ENCODE results near the gene TSKU. TPM values are rescaled to one million over a fixed set of nuclear protein-coding genes. Genes with fewer than 3 reads are reported as not detected.
"Not testable (repeated sequence)": the region's sequence is repeated elsewhere in the genome, so short reads cannot be mapped to it uniquely, and the experiment has no call there.

Gene TSKU, protein sequence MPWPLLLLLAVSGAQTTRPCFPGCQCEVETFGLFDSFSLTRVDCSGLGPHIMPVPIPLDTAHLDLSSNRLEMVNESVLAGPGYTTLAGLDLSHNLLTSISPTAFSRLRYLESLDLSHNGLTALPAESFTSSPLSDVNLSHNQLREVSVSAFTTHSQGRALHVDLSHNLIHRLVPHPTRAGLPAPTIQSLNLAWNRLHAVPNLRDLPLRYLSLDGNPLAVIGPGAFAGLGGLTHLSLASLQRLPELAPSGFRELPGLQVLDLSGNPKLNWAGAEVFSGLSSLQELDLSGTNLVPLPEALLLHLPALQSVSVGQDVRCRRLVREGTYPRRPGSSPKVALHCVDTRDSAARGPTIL
- 18.8 and 28.0 TPM in 2 replicates for total RNA-seq (2012; rRNA removed)

DNA sequence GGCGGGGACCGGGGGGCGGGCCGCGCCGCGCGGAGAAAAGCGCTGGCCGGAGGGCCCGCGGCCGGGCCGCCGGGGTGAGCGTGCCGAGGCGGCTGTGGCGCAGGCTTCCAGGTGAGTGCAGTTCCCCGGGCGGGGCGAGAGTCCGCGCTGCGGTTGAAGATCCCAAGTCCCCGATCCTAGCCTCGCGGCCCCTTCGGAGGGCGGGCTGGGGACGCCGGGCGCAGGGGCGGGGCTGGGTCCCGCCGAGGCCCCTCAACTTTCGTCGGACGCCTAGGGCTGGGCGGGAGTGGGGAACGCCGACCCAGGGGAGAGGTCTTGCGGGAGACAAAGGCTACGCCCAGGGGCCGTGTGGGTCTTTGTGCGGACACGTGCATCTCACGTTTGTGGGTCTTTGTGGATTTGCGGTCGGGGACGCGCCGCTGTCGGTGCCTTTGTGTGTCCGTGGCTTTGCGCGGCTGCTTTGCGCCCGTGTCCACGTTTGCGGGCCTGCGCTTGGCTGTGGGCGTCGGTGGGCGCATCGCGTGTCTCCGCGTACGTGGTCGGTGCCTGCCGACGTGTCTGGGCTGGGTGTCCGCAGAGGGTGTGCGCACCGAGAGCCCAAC, at the start of gene TSKU:
TSS of gene TSKU (plus strand) at position 63 of the 602 bp plus-strand sequence. CDS start 12,261 bp downstream, outside the sequence.
- H3K4me1 ChIP-seq (ENCODE audit: control insufficient read depth, insufficient read depth, low read length) = peaks cover 11% of the 10 kb centered on the region
- H3K9me3 ChIP-seq (replicated peaks; ENCODE audit: low read length) = no peaks in the 10 kb centered on the region
- peaks cover 23% of the 10 kb centered on the region for H3K27me3 ChIP-seq (ENCODE audit: control insufficient read depth, insufficient read depth, low read length)
- no peaks in the 10 kb centered on the region for H3K36me3 ChIP-seq (ENCODE audit: insufficient read depth, low read length)
- H3K4me3 ChIP-seq (ENCODE audit: low read length) = peak within 1 kb of the TSS; percentile 91
- peak within 1 kb of the TSS; percentile 91 for H3K9ac ChIP-seq (ENCODE audit: low read depth, low read length)
- peak within 1 kb of the TSS; percentile 98 for H3K4me2 ChIP-seq (ENCODE audit: low read length)

- peaks cover 71% of the 10 kb centered on the region for H3K27me3 ChIP-seq (ENCODE audit: control insufficient read depth, insufficient read depth, low read length)
- not testable (repeated sequence) for H3K36me3 ChIP-seq (ENCODE audit: insufficient read depth, low read length); H3K9ac ChIP-seq (ENCODE audit: low read depth, low read length); H3K4me1 ChIP-seq (ENCODE audit: control insufficient read depth, insufficient read depth, low read length); H3K4me2 ChIP-seq (ENCODE audit: low read length); H3K9me3 ChIP-seq (replicated peaks; ENCODE audit: low read length); H3K4me3 ChIP-seq (ENCODE audit: low read length)
Measured at GRCh38 chr11:76733906-76734305, 49.2 kb upstream of the TSKU start.

DNA sequence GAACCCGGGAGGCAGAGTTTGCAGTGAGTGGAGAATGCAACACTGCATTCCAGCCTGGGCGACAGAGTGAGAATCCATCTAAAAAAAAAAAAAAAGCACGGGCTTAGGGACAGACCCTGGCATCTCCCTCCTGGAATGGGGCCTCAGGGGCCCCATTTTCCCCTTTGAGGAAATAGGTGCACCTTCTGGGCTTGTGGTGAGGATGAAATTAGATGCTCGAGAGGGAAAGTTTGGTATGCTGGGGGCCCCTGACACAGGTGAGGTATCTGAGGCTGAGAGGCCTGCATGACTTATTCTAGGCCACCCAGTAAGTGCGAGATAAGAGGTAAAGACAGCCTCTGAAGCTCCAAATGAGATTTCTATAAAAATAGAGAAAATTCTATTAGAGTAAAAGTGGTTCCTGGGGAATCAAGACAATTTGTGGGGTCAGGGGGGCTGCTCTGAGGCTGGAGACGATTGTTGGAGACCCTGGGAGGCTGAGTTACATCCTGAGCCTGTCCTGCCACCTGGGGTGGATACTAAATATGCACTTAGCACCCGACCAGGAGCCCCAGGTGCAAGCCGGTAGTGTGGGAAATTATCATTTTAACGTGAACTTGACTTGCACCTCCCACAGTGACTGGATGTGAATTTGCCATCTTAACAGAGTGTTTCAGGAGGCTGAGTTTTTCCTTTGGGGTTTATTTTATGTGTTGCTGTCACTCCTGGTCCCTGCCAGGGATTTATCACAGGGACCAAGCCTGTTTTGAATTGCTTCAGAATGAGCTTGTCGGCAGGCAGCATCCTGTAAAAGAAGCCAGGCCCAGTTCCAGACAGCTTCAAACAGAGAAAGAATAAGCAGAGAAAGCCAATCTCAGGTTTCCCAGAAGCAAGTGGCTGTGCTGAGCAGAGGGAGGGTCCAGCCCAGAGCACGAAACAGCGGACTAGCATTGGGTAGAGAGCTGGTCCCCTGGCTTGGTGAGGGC, 48.4 kb upstream of the TSKU start:
- H3K9ac ChIP-seq (ENCODE audit: low read depth, low read length) = no peak overlapping the region
- no peak overlapping the region for H3K4me3 ChIP-seq (ENCODE audit: low read length)
- H3K4me2 ChIP-seq (ENCODE audit: low read length) = no peak overlapping the region
- H3K36me3 ChIP-seq (ENCODE audit: insufficient read depth, low read length) = no peaks in the 10 kb centered on the region
- no peaks in the 10 kb centered on the region for H3K9me3 ChIP-seq (replicated peaks; ENCODE audit: low read length)
- H3K4me1 ChIP-seq (ENCODE audit: control insufficient read depth, insufficient read depth, low read length) = no peaks in the 10 kb centered on the region
- peaks cover 67% of the 10 kb centered on the region for H3K27me3 ChIP-seq (ENCODE audit: control insufficient read depth, insufficient read depth, low read length)

DNA sequence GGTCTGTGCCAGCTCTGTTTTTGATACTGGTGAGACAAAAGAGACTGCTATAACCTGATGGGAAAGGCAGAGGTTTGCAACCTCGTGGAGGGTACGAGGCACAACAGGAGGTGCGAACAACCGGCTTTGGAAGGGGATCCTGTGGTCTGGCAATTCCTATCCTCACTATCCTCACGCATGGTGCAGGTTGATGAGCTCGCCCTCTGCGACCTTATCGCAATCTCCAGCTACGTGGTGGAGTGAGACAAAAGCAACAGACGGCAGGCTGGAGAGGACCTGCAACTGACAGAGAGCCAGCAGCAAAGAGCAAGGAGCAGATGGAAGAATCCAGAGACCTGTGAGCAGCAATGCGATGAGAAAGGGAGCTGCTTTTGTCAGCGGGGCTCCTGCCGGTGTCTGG, 47.3 kb upstream of the TSKU start:
- Histone ChIP-seq H3K27me3 (ENCODE audit: control insufficient read depth, insufficient read depth, low read length) (peaks cover 68% of the 10 kb centered on the region), H3K36me3 (ENCODE audit: insufficient read depth, low read length) (no peaks in the 10 kb centered on the region)

GRCh38 chr11:76736266-76736665, 46.9 kb upstream of the TSKU start:
- no peaks in the 10 kb centered on the region for H3K4me1 ChIP-seq (ENCODE audit: control insufficient read depth, insufficient read depth, low read length)
- H3K27me3 ChIP-seq (ENCODE audit: control insufficient read depth, insufficient read depth, low read length) = peaks cover 68% of the 10 kb centered on the region
- no peak overlapping the region for H3K9ac ChIP-seq (ENCODE audit: low read depth, low read length)
- no peaks in the 10 kb centered on the region for H3K36me3 ChIP-seq (ENCODE audit: insufficient read depth, low read length)
- H3K4me2 ChIP-seq (ENCODE audit: low read length) = no peak overlapping the region
- H3K4me3 ChIP-seq (ENCODE audit: low read length) = no peak overlapping the region
- H3K9me3 ChIP-seq (replicated peaks; ENCODE audit: low read length) = no peaks in the 10 kb centered on the region

More for the DNA sequence above, 47.3 kb upstream of the TSKU start:
- no peak overlapping the region for H3K4me2 ChIP-seq (ENCODE audit: low read length)
- H3K4me1 ChIP-seq (ENCODE audit: control insufficient read depth, insufficient read depth, low read length) = no peaks in the 10 kb centered on the region
- H3K9me3 ChIP-seq (replicated peaks; ENCODE audit: low read length) = no peaks in the 10 kb centered on the region
- H3K4me3 ChIP-seq (ENCODE audit: low read length) = no peak overlapping the region
- H3K9ac ChIP-seq (ENCODE audit: low read depth, low read length) = no peak overlapping the region

- H3K27me3 ChIP-seq (ENCODE audit: control insufficient read depth, insufficient read depth, low read length) = peaks cover 71% of the 10 kb centered on the region
- H3K4me2 ChIP-seq (ENCODE audit: low read length) = no peak overlapping the region
- H3K36me3 ChIP-seq (ENCODE audit: insufficient read depth, low read length) = no peaks in the 10 kb centered on the region
- no peaks in the 10 kb centered on the region for H3K9me3 ChIP-seq (replicated peaks; ENCODE audit: low read length)
- H3K4me3 ChIP-seq (ENCODE audit: low read length) = no peak overlapping the region
- H3K4me1 ChIP-seq (ENCODE audit: control insufficient read depth, insufficient read depth, low read length) = no peaks in the 10 kb centered on the region
- no peak overlapping the region for H3K9ac ChIP-seq (ENCODE audit: low read depth, low read length)
Measured at GRCh38 chr11:76736773-76737495, 46.2 kb upstream of the TSKU start.

DNA sequence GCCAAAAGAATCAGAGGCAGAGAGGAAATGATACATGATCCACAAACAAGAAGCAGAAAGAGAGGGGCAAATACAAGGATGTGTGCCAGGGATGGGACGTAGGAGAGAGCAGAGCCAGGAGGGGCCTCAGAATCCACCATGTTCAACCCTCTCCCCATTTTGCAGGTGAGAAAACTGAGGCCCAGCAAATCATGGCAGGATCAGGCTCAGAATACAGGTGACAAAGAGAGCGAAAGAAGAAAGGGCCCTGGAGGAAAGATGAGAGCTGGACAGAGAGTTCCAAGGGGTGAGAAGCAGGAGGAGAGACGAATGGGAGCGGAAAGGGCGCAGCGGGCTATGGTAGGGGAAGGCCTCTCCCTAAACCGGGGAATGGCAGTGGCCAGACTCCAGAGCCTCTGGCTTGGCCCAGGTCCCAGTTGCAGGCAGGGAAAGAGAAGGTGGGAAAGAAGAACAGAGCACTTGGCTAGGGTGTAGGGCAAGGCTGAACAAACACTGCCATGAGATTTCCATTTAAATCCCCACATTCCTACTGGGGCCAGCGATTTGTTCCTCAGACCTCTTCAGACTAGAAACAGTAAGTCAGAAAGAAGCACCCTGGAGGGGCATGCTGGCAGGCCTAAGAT, 44.4 kb upstream of the TSKU start:
- Histone ChIP-seq H3K36me3 (ENCODE audit: insufficient read depth, low read length) (no peaks in the 10 kb centered on the region), H3K4me2 (ENCODE audit: low read length) (no peak overlapping the region)

GRCh38 chr11:76739798-76740197, 43.4 kb upstream of the TSKU start:
- Histone ChIP-seq H3K4me2 (ENCODE audit: low read length) (no peak overlapping the region), H3K27me3 (ENCODE audit: control insufficient read depth, insufficient read depth, low read length) (peaks cover 74% of the 10 kb centered on the region), H3K9ac (ENCODE audit: low read depth, low read length) (no peak overlapping the region), H3K4me3 (ENCODE audit: low read length) (no peak overlapping the region), H3K4me1 (ENCODE audit: control insufficient read depth, insufficient read depth, low read length) (no peaks in the 10 kb centered on the region), H3K36me3 (ENCODE audit: insufficient read depth, low read length) (no peaks in the 10 kb centered on the region), H3K9me3 (replicated peaks; ENCODE audit: low read length) (no peaks in the 10 kb centered on the region)

More for the DNA sequence above, 44.4 kb upstream of the TSKU start:
- no peaks in the 10 kb centered on the region for H3K4me1 ChIP-seq (ENCODE audit: control insufficient read depth, insufficient read depth, low read length)
- no peak overlapping the region for H3K4me3 ChIP-seq (ENCODE audit: low read length)
- no peak overlapping the region for H3K9ac ChIP-seq (ENCODE audit: low read depth, low read length)
- H3K9me3 ChIP-seq (replicated peaks; ENCODE audit: low read length) = no peaks in the 10 kb centered on the region
- H3K27me3 ChIP-seq (ENCODE audit: control insufficient read depth, insufficient read depth, low read length) = peaks cover 68% of the 10 kb centered on the region

GRCh38 chr11:76740772-76741171, 42.4 kb upstream of the TSKU start:
- Histone ChIP-seq H3K9ac (ENCODE audit: low read depth, low read length) (no peak overlapping the region), H3K4me3 (ENCODE audit: low read length) (no peak overlapping the region), H3K4me1 (ENCODE audit: control insufficient read depth, insufficient read depth, low read length) (no peaks in the 10 kb centered on the region), H3K36me3 (ENCODE audit: insufficient read depth, low read length) (no peaks in the 10 kb centered on the region), H3K9me3 (replicated peaks; ENCODE audit: low read length) (no peaks in the 10 kb centered on the region), H3K4me2 (ENCODE audit: low read length) (no peak overlapping the region), H3K27me3 (ENCODE audit: control insufficient read depth, insufficient read depth, low read length) (peaks cover 74% of the 10 kb centered on the region)

DNA sequence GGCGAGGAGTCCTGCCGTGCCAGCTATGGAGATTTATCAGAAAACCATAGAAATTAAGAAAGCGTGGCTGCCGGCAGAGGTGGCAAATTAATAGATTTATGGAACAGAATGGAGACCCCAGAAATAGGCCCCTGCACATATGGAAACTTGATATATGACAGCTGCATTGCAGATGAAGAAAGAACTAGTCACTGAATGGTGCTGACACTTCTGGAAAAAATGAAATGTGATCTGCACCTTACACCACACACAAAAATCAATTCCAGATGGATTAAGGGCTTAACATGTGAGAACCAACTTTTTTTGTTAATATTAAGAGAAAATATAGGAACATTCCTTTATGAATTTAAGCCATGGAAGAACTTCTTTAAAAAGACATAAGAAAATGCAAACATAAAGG, 40.3 kb upstream of the TSKU start:
- Histone ChIP-seq H3K9ac (ENCODE audit: low read depth, low read length) (no peak overlapping the region), H3K4me3 (ENCODE audit: low read length) (no peak overlapping the region), H3K27me3 (ENCODE audit: control insufficient read depth, insufficient read depth, low read length) (peaks cover 65% of the 10 kb centered on the region), H3K9me3 (replicated peaks; ENCODE audit: low read length) (no peaks in the 10 kb centered on the region), H3K4me2 (ENCODE audit: low read length) (no peak overlapping the region), H3K4me1 (ENCODE audit: control insufficient read depth, insufficient read depth, low read length) (no peaks in the 10 kb centered on the region), H3K36me3 (ENCODE audit: insufficient read depth, low read length) (no peaks in the 10 kb centered on the region)
